A673 (cell line): ENCODE data around the gene FAM180A. TPM values are rescaled to one million over a fixed set of nuclear protein-coding genes. Genes with fewer than 3 reads are reported as not detected.

ENCODE experiments used
- BruUV-seq: library from RNA; stranded (reverse); fragments of 400-500 nt; replicated peaks from 2 replicates; lab custom pipeline; 2021; lab: Mats Ljungman, UMichigan
- CTCF ChIA-PET: fragments of 300-600 bp; sonication (Branson Sonifier 250); formaldehyde crosslinking; loops from one replicate; lab custom pipeline; 2022; ENCODE audit warnings: antibody characterized with exemption; lab: Charles Lee
- POLR2A ChIA-PET: fragments of 300-600 bp; sonication (Branson Sonifier 250); formaldehyde crosslinking; loops from one replicate; lab custom pipeline; 2022; ENCODE audit warnings: antibody characterized with exemption; ENCODE audit not compliant: low non-redundant PET; lab: Charles Lee
- DNase-seq: peaks from one replicate; pipeline ENCODE4 v3.0.0-alpha.2; 2015; ENCODE audit warnings: low spot score
- H3K27ac ChIP-seq: fragments of 200-600 bp; sonication (generic); 2 replicates; pipeline ENCODE4 v1.5.1; 2016; ENCODE audit warnings: mixed run types, low read depth, mild to moderate bottlenecking, mixed read lengths, antibody characterized with exemption, low read length; ENCODE audit not compliant: poor library complexity, severe bottlenecking
- H3K27me3 ChIP-seq: fragments of 200-600 bp; sonication (generic); replicated peaks from 2 replicates; pipeline ENCODE4 v1.6.1; 2017; ENCODE audit warnings: mixed run types, low read depth, mild to moderate bottlenecking, mixed read lengths, antibody characterized with exemption, low read length; ENCODE audit not compliant: insufficient read depth, poor library complexity
- H3K36me3 ChIP-seq: fragments of 200-600 bp; sonication (generic); 2 replicates; pipeline ENCODE4 v1.6.1; 2016; ENCODE audit warnings: mixed run types, mild to moderate bottlenecking, mixed read lengths, antibody characterized with exemption, low read length; ENCODE audit not compliant: insufficient read depth, poor library complexity, severe bottlenecking
- H3K4me1 ChIP-seq: fragments of 200-600 bp; sonication (generic); 2 replicates; pipeline ENCODE4 v1.6.1; 2017; ENCODE audit warnings: mixed run types, mild to moderate bottlenecking, mixed read lengths, antibody characterized with exemption, low read length; ENCODE audit not compliant: insufficient read depth, poor library complexity, severe bottlenecking
- H3K4me3 ChIP-seq: fragments of 200-600 bp; sonication (generic); 2 replicates; pipeline ENCODE4 v1.5.1; 2016; ENCODE audit warnings: low read depth, mixed run types, mild to moderate bottlenecking, mixed read lengths, low read length; ENCODE audit not compliant: poor library complexity, severe bottlenecking
- H3K9me3 ChIP-seq: fragments of 200-600 bp; sonication (generic); 2 replicates; pipeline ENCODE4 v1.6.1; 2016; ENCODE audit warnings: mixed run types, low read depth, mild to moderate bottlenecking, mixed read lengths, antibody characterized with exemption, low read length; ENCODE audit not compliant: poor library complexity, severe bottlenecking
- CTCF ChIP-seq: fragments of 300-800, 200-600 bp; sonication (generic); conservative IDR thresholded peaks from 2 replicates; pipeline ENCODE4 v1.5.1; 2017; ENCODE audit warnings: low read depth, mild to moderate bottlenecking, antibody characterized with exemption, low read length, moderate library complexity, mixed read lengths
- EZH2 ChIP-seq: fragments of 200-600 bp; sonication (generic); IDR thresholded peaks from 2 replicates; pipeline ENCODE4 v1.6.1; 2017; ENCODE audit warnings: borderline replicate concordance, low read depth, mild to moderate bottlenecking, mixed read lengths, antibody characterized with exemption, low read length; ENCODE audit not compliant: poor library complexity, severe bottlenecking
- intact Hi-C: fragments of 100-400 bp; cut with micrococcal nuclease; formaldehyde crosslinking; loops from one replicate; pipeline ENCODE4 v1.10.0; 2022; ENCODE audit not compliant: unreplicated experiment
- total RNA-seq: library from RNA; stranded (reverse); gene quantifications from 2 replicates; pipeline ENCODE4 v1.2.3, GENCODE V29; 2021

FAM180A gene
- total RNA-seq, 1 experiment from 2014 or later = not detected

- no peaks in the 10 kb centered on the region for H3K9me3 ChIP-seq
- POLR2A ChIA-PET = no interaction called here
- TF ChIP-seq CTCF (no peak), EZH2 (no peak)
- peaks cover 9% of the 10 kb centered on the region for H3K27me3 ChIP-seq
- CTCF ChIA-PET = no interaction called here
- intact Hi-C loops = no loop called here
- H3K36me3 ChIP-seq = no peaks in the 10 kb centered on the region
- H3K27ac ChIP-seq = no peak overlapping the region
- no TSS peak for BruUV-seq
- no peak for DNase-seq
- H3K4me1 ChIP-seq = no peaks in the 10 kb centered on the region
- H3K4me3 ChIP-seq = no peak overlapping the region
Measured at GRCh38 chr7:135768064-135768463, 19.5 kb upstream of the FAM180A start.

- CTCF ChIA-PET = no interaction called here
- Histone ChIP-seq H3K4me3 (no peak overlapping the region), H3K4me1 (no peaks in the 10 kb centered on the region), H3K27me3 (peaks cover 8% of the 10 kb centered on the region), H3K27ac (no peak overlapping the region), H3K9me3 (no peaks in the 10 kb centered on the region), H3K36me3 (no peaks in the 10 kb centered on the region)
- intact Hi-C loops = no loop called here
- POLR2A ChIA-PET = no interaction called here
- no TSS peak for BruUV-seq
- DNase-seq = no peak
- no peak for TF ChIP-seq CTCF
- TF ChIP-seq EZH2 = no peak
Measured at GRCh38 chr7:135763261-135763660, 14.6 kb upstream of the FAM180A start.

GRCh38 chr7:135761751-135762488, 13.3 kb upstream of the FAM180A start:
- no peak for DNase-seq
- TF ChIP-seq CTCF = no peak
- TF ChIP-seq EZH2 = no peak
- Histone ChIP-seq H3K27ac (no peak overlapping the region), H3K9me3 (no peaks in the 10 kb centered on the region), H3K4me1 (no peaks in the 10 kb centered on the region), H3K27me3 (peaks cover 22% of the 10 kb centered on the region), H3K4me3 (no peak overlapping the region), H3K36me3 (no peaks in the 10 kb centered on the region)
- no TSS peak for BruUV-seq
- CTCF ChIA-PET = no interaction called here
- intact Hi-C loops = no loop called here
- POLR2A ChIA-PET = no interaction called here
